Endodermal cell (in vitro differentiated cells): ENCODE data around the gene KDM2A. TPM values are rescaled to one million over a fixed set of nuclear protein-coding genes. Genes with fewer than 3 reads are reported as not detected.
"Not testable (repeated sequence)": the region's sequence is repeated elsewhere in the genome, so short reads cannot be mapped to it uniquely, and the experiment has no call there.

Experiments used
- DNase-seq: peaks from one replicate; pipeline ENCODE4 v3.0.0-alpha.2; 2017
- H3K27ac ChIP-seq: 2 replicates; pipeline ENCODE4 v1.5.1; 2013; ENCODE audit warnings: mild to moderate bottlenecking, low read depth, low read length, moderate library complexity
- H3K27me3 ChIP-seq: 2 replicates; pipeline ENCODE4 v1.6.1; 2013; ENCODE audit warnings: mild to moderate bottlenecking, low read length, moderate library complexity; ENCODE audit not compliant: insufficient read depth, control insufficient read depth, poor library complexity, severe bottlenecking
- H3K36me3 ChIP-seq: 2 replicates; pipeline ENCODE4 v1.7.0; 2013; ENCODE audit warnings: mild to moderate bottlenecking, low read length, moderate library complexity; ENCODE audit not compliant: control insufficient read depth, insufficient read depth
- H3K4me1 ChIP-seq: one replicate; pipeline ENCODE4 v1.7.0; 2013; ENCODE audit warnings: low read length; ENCODE audit not compliant: control insufficient read depth, insufficient read depth
- H3K4me3 ChIP-seq: 2 replicates; pipeline ENCODE4 v1.5.1; 2013; ENCODE audit warnings: mild to moderate bottlenecking, low read length, moderate library complexity
- H3K9ac ChIP-seq: 2 replicates; pipeline ENCODE4 v1.6.1; 2013; ENCODE audit warnings: mild to moderate bottlenecking, low read length, moderate library complexity; ENCODE audit not compliant: poor library complexity, severe bottlenecking; ENCODE audit errors: extremely low read depth
- H3K9me3 ChIP-seq: 2 replicates; pipeline ENCODE4 v1.6.1; 2013; ENCODE audit warnings: mild to moderate bottlenecking, low read length, moderate library complexity; ENCODE audit not compliant: control insufficient read depth
- H3K27ac Mint-ChIP-seq: 2 replicates; pipeline ENCODE4 v1.8.0; 2020; ENCODE audit warnings: mixed read lengths
- H3K27me3 Mint-ChIP-seq: 2 replicates; pipeline ENCODE4 v1.8.0; 2021; ENCODE audit warnings: mild to moderate bottlenecking, mixed read lengths; ENCODE audit not compliant: insufficient read depth
- H3K36me3 Mint-ChIP-seq: 2 replicates; pipeline ENCODE4 v1.8.0; 2020; ENCODE audit warnings: low read depth, mixed read lengths
- H3K4me1 Mint-ChIP-seq: 2 replicates; pipeline ENCODE4 v1.8.0; 2020; ENCODE audit warnings: mixed read lengths
- H3K4me3 Mint-ChIP-seq: 2 replicates; pipeline ENCODE4 v1.8.0; 2020; ENCODE audit warnings: mild to moderate bottlenecking, moderate library complexity, mixed read lengths
- H3K9me3 Mint-ChIP-seq: 2 replicates; pipeline ENCODE4 v1.8.0; 2020; ENCODE audit warnings: mild to moderate bottlenecking, mixed read lengths
- WGBS, 2 experiments: methylation state at CpG; one replicate each; pipeline versions ENCODE4 v1.1.5 to v1.1.7; 2013; ENCODE audit warnings: missing lambda C conversion rate in 2 of 2, mixed read lengths in 1 of 2; ENCODE audit not compliant: insufficient coverage in 1 of 2, insufficient read length in 1 of 2; 5-methylcytosine and 5-hydroxymethylcytosine counted together
- total RNA-seq, 2 donors: library from RNA; stranded (reverse); fragmentation: NEBNext Ultra II Directional in 1 of 2; extraction: Animal tissue kit (Norgen Biotek cat#: 25700) in 1 of 2; gene quantifications; 2 replicates in 1 of 2; 3 replicates in 1 of 2; pipeline ENCODE4 v1.2.1, GENCODE V29; 2021
- TF ChIP-seq, protein P1 (sequence below): fragments of 200-600 bp; sonication (generic); conservative IDR thresholded peaks from 2 replicates; pipeline ENCODE4 v1.5.0; 2021; ENCODE audit warnings: antibody characterized with exemption, mild to moderate bottlenecking

Gene KDM2A
- total RNA-seq, 2 donors from 2014 or later, result 59.4 to 75.4 TPM

- TF ChIP-seq, protein P1, sequence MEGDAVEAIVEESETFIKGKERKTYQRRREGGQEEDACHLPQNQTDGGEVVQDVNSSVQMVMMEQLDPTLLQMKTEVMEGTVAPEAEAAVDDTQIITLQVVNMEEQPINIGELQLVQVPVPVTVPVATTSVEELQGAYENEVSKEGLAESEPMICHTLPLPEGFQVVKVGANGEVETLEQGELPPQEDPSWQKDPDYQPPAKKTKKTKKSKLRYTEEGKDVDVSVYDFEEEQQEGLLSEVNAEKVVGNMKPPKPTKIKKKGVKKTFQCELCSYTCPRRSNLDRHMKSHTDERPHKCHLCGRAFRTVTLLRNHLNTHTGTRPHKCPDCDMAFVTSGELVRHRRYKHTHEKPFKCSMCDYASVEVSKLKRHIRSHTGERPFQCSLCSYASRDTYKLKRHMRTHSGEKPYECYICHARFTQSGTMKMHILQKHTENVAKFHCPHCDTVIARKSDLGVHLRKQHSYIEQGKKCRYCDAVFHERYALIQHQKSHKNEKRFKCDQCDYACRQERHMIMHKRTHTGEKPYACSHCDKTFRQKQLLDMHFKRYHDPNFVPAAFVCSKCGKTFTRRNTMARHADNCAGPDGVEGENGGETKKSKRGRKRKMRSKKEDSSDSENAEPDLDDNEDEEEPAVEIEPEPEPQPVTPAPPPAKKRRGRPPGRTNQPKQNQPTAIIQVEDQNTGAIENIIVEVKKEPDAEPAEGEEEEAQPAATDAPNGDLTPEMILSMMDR, result no peak
- DNase-seq, result no peak
- no peaks in the 10 kb centered on the region for H3K27me3 Mint-ChIP-seq
- H3K27ac ChIP-seq, result no peak overlapping the region
- no peak overlapping the region for H3K4me3 ChIP-seq
- no peaks in the 10 kb centered on the region for H3K9me3 ChIP-seq
- peaks cover 44% of the 10 kb centered on the region for H3K36me3 Mint-ChIP-seq
- H3K27ac Mint-ChIP-seq, result no peak overlapping the region
- no peaks in the 10 kb centered on the region for H3K4me1 ChIP-seq
- 100% methylated on average over 1 of the region's 1 CpG; no CpG with 5 or more reads in 1 of the 2 experiments for WGBS, 2 experiments
- H3K4me1 Mint-ChIP-seq, result no peaks in the 10 kb centered on the region
- H3K4me3 Mint-ChIP-seq, result no peak overlapping the region
- peaks cover 61% of the 10 kb centered on the region for H3K36me3 ChIP-seq
- no peaks in the 10 kb centered on the region for H3K9me3 Mint-ChIP-seq
- no peak overlapping the region for H3K9ac ChIP-seq
- no peaks in the 10 kb centered on the region for H3K27me3 ChIP-seq
Measured at GRCh38 chr11:67197606-67198005, 78.5 kb downstream of the KDM2A start.

- H3K4me1 Mint-ChIP-seq, H3K27me3 ChIP-seq, H3K27ac Mint-ChIP-seq, H3K9me3 Mint-ChIP-seq, H3K9ac ChIP-seq, H3K27ac ChIP-seq, H3K4me1 ChIP-seq, H3K4me3 ChIP-seq, H3K27me3 Mint-ChIP-seq, H3K4me3 Mint-ChIP-seq, DNase-seq, H3K9me3 ChIP-seq: not testable (repeated sequence)
- 83 to 98% methylated on average over 2 to 3 of the region's 3 CpGs for WGBS, 2 experiments
- H3K36me3 Mint-ChIP-seq, result peaks cover 45% of the 10 kb centered on the region
- H3K36me3 ChIP-seq, result peaks cover 57% of the 10 kb centered on the region
Measured at GRCh38 chr11:67198781-67199180, 79.7 kb downstream of the KDM2A start.

DNA sequence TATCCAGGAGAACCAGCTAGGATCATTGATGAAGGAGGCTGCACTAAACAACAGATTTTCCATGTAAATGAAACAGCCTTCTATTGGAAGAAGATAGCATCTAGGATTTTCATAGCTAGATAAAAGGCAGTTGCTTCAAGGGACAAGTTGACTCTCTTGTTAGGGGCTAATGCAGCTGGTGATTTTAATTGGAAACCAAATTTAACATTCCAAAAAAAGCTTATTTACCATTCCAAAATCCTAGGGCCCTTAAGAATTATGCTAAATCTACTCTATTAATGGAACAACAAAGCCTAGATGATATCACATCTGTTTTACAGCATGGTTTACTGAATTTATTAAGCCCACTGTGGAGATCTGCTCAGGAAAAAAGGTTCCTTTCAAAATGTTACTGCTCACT is 80.7 kb downstream of the KDM2A start:
- Mint-ChIP-seq H3K27ac (no peak overlapping the region), H3K4me1 (no peaks in the 10 kb centered on the region)
- no peaks in the 10 kb centered on the region for H3K9me3 ChIP-seq

DNA sequence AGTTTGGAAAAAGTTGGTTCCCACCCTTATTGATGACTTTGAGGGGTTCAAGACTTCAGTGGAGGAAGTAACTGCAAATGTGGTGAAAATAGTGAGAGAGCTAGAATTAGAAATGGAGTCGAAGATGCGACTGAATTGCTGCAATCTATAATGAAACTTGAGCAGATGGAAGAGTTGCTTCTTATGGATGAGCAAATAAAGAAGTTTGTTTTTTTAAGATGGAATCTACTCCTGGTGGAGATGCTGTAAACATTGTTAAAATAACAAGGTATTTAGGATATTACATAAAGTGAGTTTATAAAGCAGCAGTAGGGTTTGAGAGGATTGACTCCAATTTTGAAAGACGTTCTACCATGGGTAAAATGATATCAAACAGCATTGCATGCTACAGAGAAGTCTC is 83.0 kb downstream of the KDM2A start:
- Mint-ChIP-seq H3K27ac (no peak overlapping the region), H3K9me3 (no peaks in the 10 kb centered on the region), H3K27me3 (no peaks in the 10 kb centered on the region), H3K4me1 (no peaks in the 10 kb centered on the region), H3K36me3 (peaks cover 50% of the 10 kb centered on the region), H3K4me3 (no peak overlapping the region)
- H3K4me1 ChIP-seq, result no peaks in the 10 kb centered on the region
- DNase-seq, result no peak
- no peak overlapping the region for H3K4me3 ChIP-seq
- no peaks in the 10 kb centered on the region for H3K27me3 ChIP-seq
- H3K9me3 ChIP-seq, result no peaks in the 10 kb centered on the region
- TF ChIP-seq, protein P1, result no peak
- H3K36me3 ChIP-seq, result peaks cover 47% of the 10 kb centered on the region
- no peak overlapping the region for H3K9ac ChIP-seq
- no peak overlapping the region for H3K27ac ChIP-seq
- 88 to 95% methylated on average over 3 of the region's 3 CpGs for WGBS, 2 experiments

More for the DNA sequence above, 80.7 kb downstream of the KDM2A start:
- Histone ChIP-seq H3K4me3 (no peak overlapping the region), H3K36me3 (peaks cover 49% of the 10 kb centered on the region), H3K27ac (no peak overlapping the region), H3K9ac (no peak overlapping the region), H3K27me3 (no peaks in the 10 kb centered on the region), H3K4me1 (no peaks in the 10 kb centered on the region)
- Mint-ChIP-seq H3K4me3 (no peak overlapping the region), H3K36me3 (peaks cover 46% of the 10 kb centered on the region), H3K9me3 (no peaks in the 10 kb centered on the region), H3K27me3 (no peaks in the 10 kb centered on the region)
- DNase-seq, result no peak
- TF ChIP-seq, protein P1, result no peak
